Sigmoid colon (tissue), 4 donors: ENCODE results near the gene AIMP1.

Source experiments
- CTCF ChIP-seq, 4 experiments: fragments of 450-650 bp in 3 of 4; fragments of 200-600 bp in 1 of 4; IDR thresholded peaks; one replicate each; pipeline ENCODE4 v1.5.1; 2016 to 2019; ENCODE audit warnings: antibody characterized with exemption in 4 of 4, mild to moderate bottlenecking in 3 of 4, moderate library complexity in 2 of 4
- EP300 ChIP-seq, 4 donors: sonication (generic); formaldehyde crosslinking; IDR thresholded peaks; one replicate each; pipeline ENCODE4 v1.6.1; 2017; ENCODE audit warnings: antibody characterized with exemption in 4 of 4
- POLR2AphosphoS5 ChIP-seq, 4 donors: sonication (generic); formaldehyde crosslinking; IDR thresholded peaks; one replicate each; pipeline ENCODE4 v1.6.1; 2017; ENCODE audit warnings: antibody characterized with exemption in 4 of 4

- no peak for TF ChIP-seq POLR2AphosphoS5 (IDR thresholded peaks at IDR 0.05)
- no peak for TF ChIP-seq CTCF (IDR thresholded peaks at IDR 0.05)
- TF ChIP-seq EP300 (IDR thresholded peaks at IDR 0.05), result no peak
Measured at GRCh38 chr4:106284227-106284626, 32.1 kb upstream of the AIMP1 start.
